NCI-H526 treated with DMSO at 0.1 percent for 48 hours (cell line): ENCODE data around the gene PRXL2A.
"Not testable (repeated sequence)": the region's sequence is repeated elsewhere in the genome, so short reads cannot be mapped to it uniquely, and the experiment has no call there.

Source experiments
- DNase-seq: peaks from one replicate; lab custom pipeline; 2025; lab: John Stamatoyannopoulos, UW

PRXL2A gene

GRCh38 chr10:80475641-80476040 lies 67.3 kb downstream of the PRXL2A start:
- DNase-seq: not testable (repeated sequence)

DNA sequence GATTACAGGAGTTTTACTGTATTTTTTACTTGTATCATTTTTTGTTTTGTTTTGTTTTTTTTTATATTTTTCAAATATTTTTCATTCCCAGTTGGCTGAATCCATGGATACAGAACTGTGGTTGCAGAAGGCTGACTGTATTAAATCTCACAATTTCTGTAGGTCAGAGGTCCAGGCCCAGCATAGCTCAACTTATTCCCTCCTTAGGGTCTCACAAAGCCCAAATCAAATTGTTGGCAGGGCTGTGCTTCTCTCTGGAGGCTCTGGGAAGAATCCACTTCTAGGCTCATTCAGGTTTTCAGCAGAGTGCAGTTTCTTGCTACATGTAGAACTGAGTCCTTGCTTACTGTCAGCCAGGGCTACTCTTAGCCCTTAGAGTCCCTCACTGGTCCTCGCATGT lies 68.3 kb downstream of the PRXL2A start:
- no peak for DNase-seq

DNA sequence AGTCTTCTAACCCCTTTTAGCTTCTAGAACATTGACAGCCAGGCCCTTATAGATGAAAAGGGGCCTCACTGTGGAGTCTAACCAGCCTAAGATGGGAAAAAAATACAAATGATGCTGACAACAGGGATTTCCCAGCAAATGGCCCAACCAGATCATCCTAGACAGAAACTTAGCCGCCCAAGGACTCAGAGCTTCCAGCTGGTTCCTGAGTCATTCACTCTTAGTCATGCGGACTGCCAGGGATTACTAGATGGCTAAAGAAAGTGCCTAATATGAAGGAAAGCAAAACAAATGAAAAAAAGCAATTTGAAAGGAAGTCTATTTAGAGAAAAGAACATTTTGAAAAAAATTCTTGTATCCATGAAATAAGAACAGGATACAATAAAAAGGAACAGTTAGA lies 69.5 kb downstream of the PRXL2A start:
- no peak for DNase-seq

GRCh38 chr10:80480373-80480772 lies 72.0 kb downstream of the PRXL2A start:
- DNase-seq: not testable (repeated sequence)

GRCh38 chr10:80480852-80481251 lies 72.5 kb downstream of the PRXL2A start:
- DNase-seq: no peak

DNA sequence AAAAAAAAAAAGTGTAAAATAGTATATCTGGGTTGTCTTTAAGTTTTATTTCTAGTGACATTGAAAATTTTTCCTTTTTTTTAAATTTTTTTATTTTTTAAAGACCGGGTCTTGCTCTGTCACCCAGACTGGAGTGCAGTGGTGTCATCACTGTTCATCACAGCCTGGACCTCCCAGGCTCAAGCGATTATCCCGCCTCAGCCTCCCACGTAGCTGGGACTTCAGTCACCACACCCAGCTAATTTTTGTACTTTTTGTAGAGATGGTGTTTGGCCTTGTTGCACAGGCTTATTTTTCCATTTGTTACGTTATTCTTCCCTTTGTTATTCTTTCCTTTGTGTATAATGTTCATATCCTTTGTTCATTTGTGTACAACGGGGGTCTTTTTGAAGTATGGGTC lies 75.9 kb downstream of the PRXL2A start:
- DNase-seq: no peak

- no peak for DNase-seq
These were observed 76.3 kb downstream of the PRXL2A start for GRCh38 chr10:80484676-80485075.

- DNase-seq: no peak
These were observed 77.0 kb downstream of the PRXL2A start for GRCh38 chr10:80485076-80485945.

- DNase-seq: no peak
These were observed 77.8 kb downstream of the PRXL2A start for GRCh38 chr10:80485946-80486764.
